Measurements from ENCODE around the gene ITPRIP. TPM values are rescaled to one million over a fixed set of nuclear protein-coding genes. Genes with fewer than 3 reads are reported as not detected.

The ITPRIP gene
- total RNA-seq, 1 experiment from 2014 or later = 1.7 TPM

- intact Hi-C loops (cut with micrococcal nuclease; ENCODE audit: unreplicated experiment) = no loop called here
- no peaks in the 10 kb centered on the region for H3K4me1 Mint-ChIP-seq (ENCODE audit: low read depth, unreplicated experiment)
- no TSS peak for BruUV-seq (replicated peaks)
- H3K36me3 Mint-ChIP-seq (ENCODE audit: insufficient read depth, unreplicated experiment) = no peaks in the 10 kb centered on the region
- TF ChIP-seq CTCF (IDR thresholded peaks at IDR 0.05; ENCODE audit: unreplicated experiment) = no peak
- H3K27me3 Mint-ChIP-seq (ENCODE audit: unreplicated experiment) = peaks cover 16% of the 10 kb centered on the region
- CTCF ChIA-PET = no interaction called here
- no peak overlapping the region for H3K27ac Mint-ChIP-seq (ENCODE audit: unreplicated experiment)
- no peak for DNase-seq
- H3K4me3 Mint-ChIP-seq (ENCODE audit: low read depth, unreplicated experiment) = no peak overlapping the region
- no peaks in the 10 kb centered on the region for H3K9me3 Mint-ChIP-seq (ENCODE audit: low read depth, unreplicated experiment)
Observed at GRCh38 chr10:104324221-104324686, 14.0 kb downstream of the ITPRIP start.

GRCh38 chr10:104323760-104324201, 14.5 kb downstream of the ITPRIP start:
- Mint-ChIP-seq H3K4me1 (ENCODE audit: low read depth, unreplicated experiment) (no peaks in the 10 kb centered on the region), H3K9me3 (ENCODE audit: low read depth, unreplicated experiment) (no peaks in the 10 kb centered on the region), H3K27ac (ENCODE audit: unreplicated experiment) (no peak overlapping the region), H3K4me3 (ENCODE audit: low read depth, unreplicated experiment) (no peak overlapping the region), H3K27me3 (ENCODE audit: unreplicated experiment) (peaks cover 16% of the 10 kb centered on the region), H3K36me3 (ENCODE audit: insufficient read depth, unreplicated experiment) (no peaks in the 10 kb centered on the region)
- intact Hi-C loops (cut with micrococcal nuclease; ENCODE audit: unreplicated experiment) = no loop called here
- no peak for TF ChIP-seq CTCF (IDR thresholded peaks at IDR 0.05; ENCODE audit: unreplicated experiment)
- CTCF ChIA-PET = no interaction called here
- BruUV-seq (replicated peaks) = no TSS peak
- no peak for DNase-seq

- CTCF ChIA-PET = no interaction called here
- Mint-ChIP-seq H3K4me3 (ENCODE audit: low read depth, unreplicated experiment) (no peak overlapping the region), H3K36me3 (ENCODE audit: insufficient read depth, unreplicated experiment) (no peaks in the 10 kb centered on the region), H3K9me3 (ENCODE audit: low read depth, unreplicated experiment) (no peaks in the 10 kb centered on the region), H3K27me3 (ENCODE audit: unreplicated experiment) (peaks cover 17% of the 10 kb centered on the region), H3K27ac (ENCODE audit: unreplicated experiment) (no peak overlapping the region), H3K4me1 (ENCODE audit: low read depth, unreplicated experiment) (peaks cover 2% of the 10 kb centered on the region)
- no TSS peak for BruUV-seq (replicated peaks)
- intact Hi-C loops (cut with micrococcal nuclease; ENCODE audit: unreplicated experiment) = no loop called here
- no peak for DNase-seq
- TF ChIP-seq CTCF (IDR thresholded peaks at IDR 0.05; ENCODE audit: unreplicated experiment) = no peak
Observed at GRCh38 chr10:104323085-104323484, 15.2 kb downstream of the ITPRIP start.

- TF ChIP-seq CTCF (IDR thresholded peaks at IDR 0.05; ENCODE audit: unreplicated experiment) = no peak
- BruUV-seq (replicated peaks) = no TSS peak
- no peaks in the 10 kb centered on the region for H3K9me3 Mint-ChIP-seq (ENCODE audit: low read depth, unreplicated experiment)
- H3K27ac Mint-ChIP-seq (ENCODE audit: unreplicated experiment) = no peak overlapping the region
- no peak overlapping the region for H3K4me3 Mint-ChIP-seq (ENCODE audit: low read depth, unreplicated experiment)
- peaks cover 9% of the 10 kb centered on the region for H3K4me1 Mint-ChIP-seq (ENCODE audit: low read depth, unreplicated experiment)
- H3K27me3 Mint-ChIP-seq (ENCODE audit: unreplicated experiment) = peaks cover 20% of the 10 kb centered on the region
- intact Hi-C loops (cut with micrococcal nuclease; ENCODE audit: unreplicated experiment) = no loop called here
- H3K36me3 Mint-ChIP-seq (ENCODE audit: insufficient read depth, unreplicated experiment) = no peaks in the 10 kb centered on the region
- no peak for DNase-seq
- CTCF ChIA-PET = no interaction called here
Observed at GRCh38 chr10:104322416-104322782, 15.9 kb downstream of the ITPRIP start.
